HepG2 (cell line): ENCODE results near the gene KRTAP10-6. TPM values are rescaled to one million over a fixed set of nuclear protein-coding genes. Genes with fewer than 3 reads are reported as not detected.

Experiments
- ATAC-seq: fragments of 200-7000 bp; cut with Tn5 transposase; 3 replicates; pipeline ENCODE4 v1.9.1; 2020; ENCODE audit warnings: mild to moderate bottlenecking, moderate library complexity
- BruUV-seq: library from RNA; stranded (reverse); fragments of 400-500 nt; replicated peaks from 2 replicates; lab custom pipeline; 2021; lab: Mats Ljungman, UMichigan
- CTCF ChIA-PET: fragments of 300-600 bp; formaldehyde crosslinking; extraction: SDS; loops from one replicate; lab custom pipeline; 2021; ENCODE audit warnings: low total read pairs, inconsistent platforms, low intra/inter-chr PET ratio; lab: Yijun Ruan, JAX
- POLR2A ChIA-PET: fragments of 350-600 bp; sonication (Branson Sonifier 250); formaldehyde crosslinking; loops from one replicate; lab custom pipeline; 2020; ENCODE audit warnings: antibody characterized with exemption, inconsistent platforms; lab: Yijun Ruan, JAX
- DNase-seq: peaks from one replicate; pipeline ENCODE4 v3.0.0-alpha.2; 2015; ENCODE audit warnings: low spot score
- FAIRE-seq: peaks from 3 replicates; lab custom pipeline; 2011; peaks lifted over from hg19 to GRCh38; lab: Jason Lieb, UNC
- H2AFZ ChIP-seq: one replicate; pipeline ENCODE4 v1.6.1; 2011; ENCODE audit warnings: low read length, inconsistent platforms
- H3K27ac ChIP-seq: fragments of 300-600 bp; 3 replicates; pipeline ENCODE4 v1.8.0; 2011; ENCODE audit warnings: mixed run types, mild to moderate bottlenecking, mixed read lengths, low read length, inconsistent platforms; ENCODE audit not compliant: insufficient read depth; ENCODE audit errors: extremely low read length
- H3K27me3 ChIP-seq, 2 experiments: fragments of 200-600 bp in 1 of 2; 2 replicates in 1 of 2; 3 replicates in 1 of 2; pipeline versions ENCODE4 v1.6.0 to v1.8.0; 2011; ENCODE audit warnings: low read length in 2 of 2, mild to moderate bottlenecking in 2 of 2, moderate library complexity in 2 of 2, inconsistent platforms in 1 of 2; ENCODE audit not compliant: insufficient read depth in 2 of 2, control insufficient read depth in 1 of 2
- H3K36me3 ChIP-seq, 2 experiments: fragments of 200-600 bp in 1 of 2; replicated peaks in 1 of 2; 2 replicates in 1 of 2; 3 replicates in 1 of 2; pipeline versions ENCODE4 v1.5.1 to v1.8.0; 2011; ENCODE audit warnings: low read length in 2 of 2, inconsistent platforms in 1 of 2; ENCODE audit not compliant: insufficient read depth in 2 of 2, control insufficient read depth in 1 of 2
- H3K4me1 ChIP-seq: 2 replicates; pipeline ENCODE4 v1.5.1; 2012; ENCODE audit warnings: low read length, inconsistent platforms; ENCODE audit not compliant: insufficient read depth
- H3K4me2 ChIP-seq: 2 replicates; pipeline ENCODE4 v1.6.0; 2011; ENCODE audit warnings: low read depth, low read length, inconsistent platforms
- H3K4me3 ChIP-seq, 3 experiments: fragments of 200-600 bp in 1 of 3; sonication (generic), shearing (Covaris generic) in 1 of 3; replicated peaks in 1 of 3; 2 replicates each; pipeline ENCODE4 v1.5.1; 2011 to 2016; ENCODE audit warnings: low read length in 3 of 3, inconsistent platforms in 2 of 3, low read depth in 2 of 3, mild to moderate bottlenecking in 2 of 3, control low read depth in 1 of 3, mixed read lengths in 1 of 3; ENCODE audit not compliant: insufficient read depth in 1 of 3
- H3K79me2 ChIP-seq: one replicate; pipeline ENCODE4 v1.6.1; 2011; ENCODE audit warnings: low read length, inconsistent platforms; ENCODE audit not compliant: insufficient read depth
- H3K9ac ChIP-seq: 2 replicates; pipeline ENCODE4 v1.6.0; 2011; ENCODE audit warnings: mild to moderate bottlenecking, low read depth, low read length, inconsistent platforms; ENCODE audit not compliant: insufficient read depth
- H3K9me3 ChIP-seq: 2 replicates; pipeline ENCODE4 v1.5.1; 2012; ENCODE audit warnings: mild to moderate bottlenecking, low read length
- H4K20me1 ChIP-seq: 2 replicates; pipeline ENCODE4 v1.6.0; 2011; ENCODE audit warnings: inconsistent platforms, mild to moderate bottlenecking, low read length, moderate library complexity; ENCODE audit not compliant: insufficient read depth
- BATF2 ChIP-seq: sonication (generic); formaldehyde crosslinking; IDR thresholded peaks from 2 replicates; pipeline ENCODE4 v1.8.0; 2022; ENCODE audit warnings: mild to moderate bottlenecking, missing genetic modification reagents, moderate library complexity
- GABPA ChIP-seq, 2 experiments: IDR thresholded peaks; 2 replicates each; pipeline ENCODE4 v1.6.1; 2011 to 2016; ENCODE audit warnings: low read depth in 2 of 2, low read length in 1 of 2, missing biosample characterization in 1 of 2, missing genetic modification characterization in 1 of 2
- MIER2 ChIP-seq: IDR thresholded peaks from 2 replicates; pipeline ENCODE4 v1.6.1; 2016; ENCODE audit warnings: missing biosample characterization, missing genetic modification reagents
- NFYC ChIP-seq: IDR thresholded peaks from 2 replicates; pipeline ENCODE4 v1.6.1; 2016; ENCODE audit warnings: missing genetic modification reagents, missing compliant biosample characterization
- RBFOX2 ChIP-seq: fragments of 200-400 bp; formaldehyde crosslinking; IDR thresholded peaks from 2 replicates; pipeline ENCODE4 v1.6.1; 2017; ENCODE audit warnings: low read depth, mild to moderate bottlenecking, low read length
- SIX4 ChIP-seq: sonication (generic); formaldehyde crosslinking; IDR thresholded peaks from 2 replicates; pipeline ENCODE4 v1.4.0; 2020; ENCODE audit warnings: missing genetic modification reagents
- ZBTB43 ChIP-seq: sonication (generic); formaldehyde crosslinking; conservative IDR thresholded peaks from 2 replicates; pipeline ENCODE4 v1.4.0; 2020; ENCODE audit warnings: missing genetic modification reagents
- ZFP36 ChIP-seq: fragments of 150-350 bp; IDR thresholded peaks from 2 replicates; pipeline ENCODE4 v1.6.1; 2018; ENCODE audit warnings: borderline replicate concordance, low read length, low read depth; ENCODE audit not compliant: partially characterized antibody
- ZFY ChIP-seq: sonication (generic); formaldehyde crosslinking; IDR thresholded peaks from 2 replicates; pipeline ENCODE4 v1.4.0; 2020; ENCODE audit warnings: missing genetic modification reagents
- ZNF335 ChIP-seq: sonication (generic); formaldehyde crosslinking; IDR thresholded peaks from 2 replicates; pipeline ENCODE4 v1.4.0; 2020; ENCODE audit warnings: missing genetic modification reagents
- WGBS: methylation state at CpG from one replicate; pipeline ENCODE4 v1.1.6; 2017; ENCODE audit warnings: low lambda C conversion rate; 5-methylcytosine and 5-hydroxymethylcytosine counted together
- in situ Hi-C: cut with HindIII; loops from 2 replicates; pipeline ENCODE4 v1.10.0; 2017; ENCODE audit warnings: low pct_unique_long_range_greater_than_20kb; ENCODE audit not compliant: extremely low pct_ligation_motif_present
- intact Hi-C: fragments of 100-400 bp; cut with micrococcal nuclease; formaldehyde crosslinking; loops from one replicate; pipeline ENCODE4 v1.10.0; 2022; ENCODE audit not compliant: unreplicated experiment
- polyA plus RNA-seq, 8 experiments: library from polyadenylated mRNA; depleted of rRNA in 3 of 8; stranded (reverse) in 7 of 8; unstranded in 1 of 8; fragments of >200 nt; fragmentation: Illumina TruSeq in 4 of 8; extraction: Trizol in 4 of 8; gene quantifications; 2 replicates each; pipeline versions ENCODE4 v1.2.1 to v1.2.3, GENCODE V29; 2011 to 2016; ENCODE audit warnings: low read depth in 4 of 8, missing spikeins in 1 of 8, mixed read lengths in 1 of 8; ENCODE audit not compliant: insufficient read depth in 1 of 8
- total RNA-seq, 5 experiments: library from RNA; depleted of rRNA; stranded (reverse); fragments of >200 nt; fragmentation: Illumina TruSeq; extraction: Trizol; gene quantifications; 2 replicates each; pipeline ENCODE4 v1.2.3, GENCODE V29; 2016; ENCODE audit warnings: low read depth in 1 of 5
- TF ChIP-seq, protein P1 (sequence below): sonication (generic); formaldehyde crosslinking; IDR thresholded peaks from 2 replicates; pipeline ENCODE4 v1.8.0; 2022; ENCODE audit warnings: low read depth, missing genetic modification reagents

Gene KRTAP10-6
- total and polyA plus RNA-seq, 2 of the 13 experiments (the other 11 are each of a cell fraction or from before 2014, with no cell fraction given) = not detected

GRCh38 chr21:44566403-44566802 lies 25.9 kb downstream of the KRTAP10-6 start:
- Histone ChIP-seq H3K4me3 (no peak overlapping the region), H3K27ac (no peak overlapping the region), H3K27me3 (no peaks in the 10 kb centered on the region; a peak in 1 of 5 replicates), H3K9ac (no peak overlapping the region), H3K36me3 (no peaks in the 10 kb centered on the region), H3K4me2 (no peak overlapping the region), H3K79me2 (no peaks in the 10 kb centered on the region), H3K9me3 (peaks cover 5% of the 10 kb centered on the region), H3K4me1 (no peaks in the 10 kb centered on the region), H4K20me1 (no peaks in the 10 kb centered on the region), H2AFZ (no peak overlapping the region)
- DNase-seq = no peak
- FAIRE-seq = no peak
- intact Hi-C loops (no loop called here), in situ Hi-C loops (no loop called here)
- BruUV-seq = no TSS peak
- CTCF ChIA-PET = no interaction called here
- POLR2A ChIA-PET = no interaction called here
- 12% methylated on average over 1 of the region's 1 CpG for WGBS
- TF ChIP-seq ZBTB43 (CRISPR knock-in tag) = no peak
- TF ChIP-seq GABPA (IDR thresholded peaks at IDR 0.05; ENCODE audit: low read depth, low read length) = no peak
- no peak for TF ChIP-seq GABPA (CRISPR knock-in tag; IDR thresholded peaks at IDR 0.05; ENCODE audit: low read depth)
- TF ChIP-seq SIX4 (CRISPR knock-in tag) = no peak
- no peak for TF ChIP-seq ZNF335 (CRISPR knock-in tag)
- TF ChIP-seq ZFP36 = no peak
- TF ChIP-seq RBFOX2 = no peak
- TF ChIP-seq, protein P1, sequence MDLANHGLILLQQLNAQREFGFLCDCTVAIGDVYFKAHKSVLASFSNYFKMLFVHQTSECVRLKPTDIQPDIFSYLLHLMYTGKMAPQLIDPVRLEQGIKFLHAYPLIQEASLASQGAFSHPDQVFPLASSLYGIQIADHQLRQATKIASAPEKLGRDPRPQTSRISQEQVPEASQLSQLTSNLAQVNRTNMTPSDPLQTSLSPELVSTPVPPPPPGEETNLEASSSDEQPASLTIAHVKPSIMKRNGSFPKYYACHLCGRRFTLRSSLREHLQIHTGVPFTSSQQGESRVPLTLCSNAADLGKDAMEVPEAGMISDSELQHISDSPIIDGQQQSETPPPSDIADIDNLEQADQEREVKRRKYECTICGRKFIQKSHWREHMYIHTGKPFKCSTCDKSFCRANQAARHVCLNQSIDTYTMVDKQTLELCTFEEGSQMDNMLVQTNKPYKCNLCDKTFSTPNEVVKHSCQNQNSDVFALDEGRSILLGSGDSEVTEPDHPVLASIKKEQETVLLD (CRISPR knock-in tag) = no peak
- TF ChIP-seq BATF2 (CRISPR knock-in tag) = no peak
- no peak for TF ChIP-seq MIER2 (CRISPR knock-in tag)
- no peak for TF ChIP-seq NFYC
- TF ChIP-seq ZFY (CRISPR knock-in tag) = no peak
- no peak for ATAC-seq
